SW480 (cell line): ENCODE measurements around the gene LPO.
A peak's percentile ranks its signal among the peaks of the same experiment; 100 is the strongest.

Source experiments
- DNase-seq: peaks from one replicate; pipeline ENCODE4 v3.0.0-alpha.2; 2016; ENCODE audit warnings: low spot score

The LPO gene

GRCh38 chr17:58238147-58238634, at the start of gene LPO:
Gene LPO, plus strand, starts transcription at chr17:58238584. Its CDS starts 4,396 bp downstream, at chr17:58242980.
- DNase-seq: no peak

- DNase-seq: peak; percentile 58
These were observed 48.8 kb upstream of the LPO start for GRCh38 chr17:58189436-58190146.

GRCh38 chr17:58191241-58191896, 47.0 kb upstream of the LPO start:
- no peak for DNase-seq

- no peak for DNase-seq
These were observed 45.8 kb upstream of the LPO start, which contains the start of gene EPX for GRCh38 chr17:58192612-58193011. Gene EPX, plus strand, starts transcription at chr17:58192726. Its CDS starts 121 bp downstream, at chr17:58192847.

GRCh38 chr17:58193641-58194255, 44.6 kb upstream of the LPO start:
- no peak for DNase-seq

GRCh38 chr17:58195518-58196123, 42.8 kb upstream of the LPO start:
- DNase-seq: no peak

- DNase-seq: no peak
These were observed 41.8 kb upstream of the LPO start for GRCh38 chr17:58196610-58197009.

- peak; percentile 64 for DNase-seq
These were observed 38.3 kb upstream of the LPO start for GRCh38 chr17:58200024-58200633.

- DNase-seq: no peak
These were observed 35.5 kb upstream of the LPO start for GRCh38 chr17:58202859-58203258.

GRCh38 chr17:58204796-58205195, 33.6 kb upstream of the LPO start:
- no peak for DNase-seq

- no peak for DNase-seq
These were observed 32.4 kb upstream of the LPO start for GRCh38 chr17:58205936-58206335.

GRCh38 chr17:58207451-58207850, 30.9 kb upstream of the LPO start:
- no peak for DNase-seq

GRCh38 chr17:58208344-58208743, 30.0 kb upstream of the LPO start:
- no peak for DNase-seq

- no peak for DNase-seq
These were observed 27.5 kb upstream of the LPO start for GRCh38 chr17:58210922-58211321.

GRCh38 chr17:58215685-58216084, 22.7 kb upstream of the LPO start:
- DNase-seq: no peak

- DNase-seq: no peak
These were observed 20.6 kb upstream of the LPO start for GRCh38 chr17:58217766-58218165.

GRCh38 chr17:58219007-58219788, 19.2 kb upstream of the LPO start, which contains the start of gene MKS1:
Gene MKS1, minus strand, starts transcription at chr17:58219255. Its CDS starts 25 bp downstream, at chr17:58219230.
- peak; percentile 91 for DNase-seq

- DNase-seq: peak; percentile 8
These were observed 18.6 kb upstream of the LPO start for GRCh38 chr17:58219789-58220183.

GRCh38 chr17:58224315-58224714, 14.1 kb upstream of the LPO start:
- peak; percentile 77 for DNase-seq

GRCh38 chr17:58227733-58228132, 10.7 kb upstream of the LPO start:
- DNase-seq: no peak

- DNase-seq: no peak
These were observed 9.7 kb upstream of the LPO start for GRCh38 chr17:58228679-58229078.
